A549 (cell line): ENCODE measurements around the gene FREM1. TPM values are rescaled to one million over a fixed set of nuclear protein-coding genes. Genes with fewer than 3 reads are reported as not detected.

ENCODE experiments used
- ATAC-seq, 2 experiments: fragments of 200-7000 bp in 1 of 2; fragments of >200 bp in 1 of 2; cut with Nextera tagmentation in 1 of 2; cut with Tn5 transposase in 1 of 2; 3 replicates each; pipeline versions ENCODE4 v1.8.0 to v1.9.1; 2018 to 2020; ENCODE audit warnings: mild to moderate bottlenecking in 1 of 2, moderate library complexity in 1 of 2
- CTCF ChIA-PET: fragments of 300-600 bp; sonication (Branson Sonifier 250); formaldehyde crosslinking; extraction: SDS; loops from one replicate; lab custom pipeline; 2021; ENCODE audit warnings: antibody characterized with exemption, inconsistent platforms; lab: Yijun Ruan, JAX
- POLR2A ChIA-PET: fragments of 350-600 bp; formaldehyde crosslinking; extraction: SDS; loops from one replicate; lab custom pipeline; 2021; ENCODE audit warnings: antibody characterized with exemption, inconsistent platforms; lab: Yijun Ruan, JAX
- DNase-seq, 2 experiments: peaks; one replicate each; pipeline versions ENCODE4 v3.0.0 to v3.0.0-alpha.2; 2011 to 2016; ENCODE audit warnings: low read depth in 1 of 2, low spot score in 1 of 2
- FAIRE-seq: peaks from 2 replicates; lab custom pipeline; 2011; peaks lifted over from hg19 to GRCh38; lab: Jason Lieb, UNC
- H3K27ac ChIP-seq, 2 experiments: fragments of >200 bp; sonication (Bioruptor Twin); formaldehyde crosslinking; 3 replicates each; pipeline ENCODE4 v1.5.1; 2016 to 2017
- H3K4me1 ChIP-seq: fragments of >200 bp; sonication (Bioruptor Twin); formaldehyde crosslinking; 3 replicates; pipeline ENCODE4 v1.6.1; 2016
- H3K4me2 ChIP-seq: fragments of >200 bp; sonication (Bioruptor Twin); formaldehyde crosslinking; 3 replicates; pipeline ENCODE4 v1.6.1; 2016
- H3K4me3 ChIP-seq: fragments of >200 bp; sonication (Bioruptor Twin); formaldehyde crosslinking; 3 replicates; pipeline ENCODE4 v1.5.1; 2016
- H3K9me3 ChIP-seq: fragments of >200 bp; sonication (Bioruptor Twin); formaldehyde crosslinking; 3 replicates; pipeline ENCODE4 v1.6.1; 2016
- ATOH8 ChIP-seq: fragments of 250-450 bp; sonication (Bioruptor Pico); IDR thresholded peaks from 2 replicates; pipeline ENCODE4 v1.5.0; 2020; ENCODE audit warnings: low read depth, mild to moderate bottlenecking, moderate library complexity
- BHLHE40 ChIP-seq: IDR thresholded peaks from 2 replicates; pipeline ENCODE4 v1.6.1; 2012; ENCODE audit warnings: low read depth, low read length, inconsistent platforms
- CBX8 ChIP-seq: fragments of 200-600 bp; sonication (generic); IDR thresholded peaks from 2 replicates; pipeline ENCODE4 v1.6.1; 2016
- EHF ChIP-seq: fragments of 250-450 bp; sonication (Bioruptor Pico); IDR thresholded peaks from 2 replicates; pipeline ENCODE4 v1.5.0; 2020; ENCODE audit warnings: mild to moderate bottlenecking
- EP300 ChIP-seq, 2 experiments: fragments of >200 bp; sonication (Bioruptor Twin); formaldehyde crosslinking; IDR thresholded peaks; 2 replicates in 1 of 2; 3 replicates in 1 of 2; pipeline ENCODE4 v1.6.1; 2016 to 2017
- FOSL2 ChIP-seq, 2 experiments: fragments of 450-650 bp in 1 of 2; fragments of >200 bp in 1 of 2; sonication (Bioruptor Twin) in 1 of 2; formaldehyde crosslinking; IDR thresholded peaks; 2 replicates each; pipeline versions ENCODE4 v1.5.0 to v1.6.1; 2016 to 2020; ENCODE audit warnings: mild to moderate bottlenecking in 1 of 2, moderate library complexity in 1 of 2
- FOXS1 ChIP-seq: fragments of 250-450 bp; sonication (Bioruptor Pico); IDR thresholded peaks from 2 replicates; pipeline ENCODE4 v1.5.0; 2020; ENCODE audit warnings: mild to moderate bottlenecking, moderate library complexity
- GATA3 ChIP-seq: IDR thresholded peaks from 2 replicates; pipeline ENCODE4 v1.6.1; 2012; ENCODE audit warnings: borderline replicate concordance
- HDAC2 ChIP-seq: fragments of 200-600 bp; sonication (generic); IDR thresholded peaks from 2 replicates; pipeline ENCODE4 v1.6.1; 2016
- HOXB13 ChIP-seq: fragments of 250-450 bp; sonication (Bioruptor Pico); IDR thresholded peaks from 2 replicates; pipeline ENCODE4 v1.5.0; 2020; ENCODE audit warnings: low read depth, mild to moderate bottlenecking, moderate library complexity
- HOXB5 ChIP-seq: fragments of 250-450 bp; sonication (Bioruptor Pico); IDR thresholded peaks from 2 replicates; pipeline ENCODE4 v1.5.0; 2020; ENCODE audit warnings: mild to moderate bottlenecking, moderate library complexity
- MAX ChIP-seq: IDR thresholded peaks from 2 replicates; pipeline ENCODE4 v1.6.1; 2012
- MYC ChIP-seq: IDR thresholded peaks from 2 replicates; pipeline ENCODE4 v1.6.1; 2012; ENCODE audit warnings: mild to moderate bottlenecking, inconsistent platforms, low read length, improper control_type of control experiment, borderline replicate concordance
- NFE2L2 ChIP-seq: fragments of 150-350 bp; conservative IDR thresholded peaks from 2 replicates; pipeline ENCODE4 v1.6.1; 2014; ENCODE audit warnings: low read length
- NPAS2 ChIP-seq: fragments of 250-450 bp; sonication (Bioruptor Pico); IDR thresholded peaks from 2 replicates; pipeline ENCODE4 v1.8.0; 2022; ENCODE audit warnings: mild to moderate bottlenecking, moderate library complexity, borderline replicate concordance
- NR3C1 ChIP-seq: fragments of >200 bp; sonication (Bioruptor Twin); formaldehyde crosslinking; IDR thresholded peaks from 3 replicates; pipeline ENCODE4 v1.6.1; 2017
- POLR2A ChIP-seq: IDR thresholded peaks from 2 replicates; pipeline ENCODE4 v1.6.1; 2012; ENCODE audit warnings: mild to moderate bottlenecking, low read length
- POLR2AphosphoS2 ChIP-seq: conservative IDR thresholded peaks from 2 replicates; pipeline ENCODE4 v1.6.1; 2012; ENCODE audit warnings: low read length, improper control_type of control experiment, inconsistent platforms
- RAD21 ChIP-seq, 2 experiments: fragments of >200 bp in 1 of 2; sonication (Bioruptor Twin) in 1 of 2; formaldehyde crosslinking in 1 of 2; IDR thresholded peaks in 1 of 2; conservative IDR thresholded peaks in 1 of 2; 2 replicates in 1 of 2; 3 replicates in 1 of 2; pipeline ENCODE4 v1.6.1; 2012 to 2018; ENCODE audit warnings: inconsistent platforms in 1 of 2
- RCOR1 ChIP-seq: fragments of 150-350 bp; IDR thresholded peaks from 2 replicates; pipeline ENCODE4 v1.6.1; 2014; ENCODE audit warnings: antibody characterized with exemption, low read length, low read depth
- SMC3 ChIP-seq: fragments of >200 bp; sonication (Bioruptor Twin); formaldehyde crosslinking; IDR thresholded peaks from 3 replicates; pipeline ENCODE4 v1.6.1; 2018; ENCODE audit warnings: inconsistent platforms
- TFCP2L1 ChIP-seq: fragments of 250-450 bp; sonication (Bioruptor Pico); IDR thresholded peaks from 2 replicates; pipeline ENCODE4 v1.5.0; 2021; ENCODE audit warnings: mild to moderate bottlenecking
- ZSCAN20 ChIP-seq: fragments of 250-450 bp; sonication (Bioruptor Pico); IDR thresholded peaks from 2 replicates; pipeline ENCODE4 v1.8.0; 2022; ENCODE audit warnings: mild to moderate bottlenecking, moderate library complexity
- WGBS: methylation state at CpG from one replicate; pipeline ENCODE4 v1.1.6; 2017; ENCODE audit errors: missing lambda C conversion rate; 5-methylcytosine and 5-hydroxymethylcytosine counted together
- polyA plus RNA-seq, 4 experiments: library from polyadenylated mRNA; depleted of rRNA in 3 of 4; stranded (reverse); fragments of >200 nt; fragmentation: RNase III in 1 of 4; extraction: RNeasy Plus Mini Kit Qiagen cat#74134 plus additional on column Dnase treatment in 1 of 4; gene quantifications; 2 replicates in 3 of 4; 3 replicates in 1 of 4; pipeline ENCODE4 v1.2.3, GENCODE V29; 2011 to 2017
- TF ChIP-seq, protein P1 (sequence below): fragments of 450-650 bp; IDR thresholded peaks from 2 replicates; pipeline ENCODE4 v1.6.1; 2014; ENCODE audit warnings: antibody characterized with exemption
- TF ChIP-seq, protein P2 (sequence below): IDR thresholded peaks from 2 replicates; pipeline ENCODE4 v1.6.1; 2012; ENCODE audit warnings: low read depth, borderline replicate concordance
- TF ChIP-seq, protein P3 (sequence below): IDR thresholded peaks from 2 replicates; pipeline ENCODE4 v1.6.1; 2012

FREM1 gene
- polyA plus RNA-seq, 2 of the 4 experiments (the other 2 are of a cell fraction) = not detected

- Histone ChIP-seq H3K9me3 (no peaks in the 10 kb centered on the region), H3K4me3 (no peak overlapping the region), H3K4me2 (no peak overlapping the region), H3K27ac (no peak overlapping the region), H3K4me1 (no peaks in the 10 kb centered on the region)
- FAIRE-seq (no peak), ATAC-seq (no peak), DNase-seq (no peak)
- 41% methylated on average over 6 of the region's 6 CpGs for WGBS
- CTCF ChIA-PET = interaction anchor here (0.7 to 3.3 kb wide), 6 partner anchors 9 to 324 kb away, joined by 3 to 12 read pairs (median 5); no protein-coding TSS in a partner anchor
- POLR2A ChIA-PET = no interaction called here
- no peak for TF ChIP-seq RAD21 (conservative IDR thresholded peaks at IDR 0.05 in 1 of 2, IDR thresholded peaks at IDR 0.05 in 1 of 2)
- no peak for TF ChIP-seq NR3C1
- TF ChIP-seq NFE2L2 = no peak
- TF ChIP-seq TFCP2L1 = no peak
- TF ChIP-seq GATA3 = no peak
- TF ChIP-seq, protein P1, sequence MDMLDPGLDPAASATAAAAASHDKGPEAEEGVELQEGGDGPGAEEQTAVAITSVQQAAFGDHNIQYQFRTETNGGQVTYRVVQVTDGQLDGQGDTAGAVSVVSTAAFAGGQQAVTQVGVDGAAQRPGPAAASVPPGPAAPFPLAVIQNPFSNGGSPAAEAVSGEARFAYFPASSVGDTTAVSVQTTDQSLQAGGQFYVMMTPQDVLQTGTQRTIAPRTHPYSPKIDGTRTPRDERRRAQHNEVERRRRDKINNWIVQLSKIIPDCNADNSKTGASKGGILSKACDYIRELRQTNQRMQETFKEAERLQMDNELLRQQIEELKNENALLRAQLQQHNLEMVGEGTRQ = no peak
- no peak for TF ChIP-seq SMC3
- no peak for TF ChIP-seq EHF (CRISPR knock-in tag)
- no peak for TF ChIP-seq POLR2AphosphoS2
- no peak for TF ChIP-seq HOXB13 (CRISPR knock-in tag)
- no peak for TF ChIP-seq CBX8
- no peak for TF ChIP-seq FOSL2 (IDR thresholded peaks at IDR 0.05)
- TF ChIP-seq FOSL2 (CRISPR knock-in tag; IDR thresholded peaks at IDR 0.05) = no peak
- no peak for TF ChIP-seq FOXS1
- no peak for TF ChIP-seq MYC
- no peak for TF ChIP-seq POLR2A
- TF ChIP-seq BHLHE40 = no peak
- no peak for TF ChIP-seq NPAS2 (CRISPR knock-in tag)
These were observed 143.9 kb downstream of the FREM1 start for GRCh38 chr9:14766299-14766698.

DNA sequence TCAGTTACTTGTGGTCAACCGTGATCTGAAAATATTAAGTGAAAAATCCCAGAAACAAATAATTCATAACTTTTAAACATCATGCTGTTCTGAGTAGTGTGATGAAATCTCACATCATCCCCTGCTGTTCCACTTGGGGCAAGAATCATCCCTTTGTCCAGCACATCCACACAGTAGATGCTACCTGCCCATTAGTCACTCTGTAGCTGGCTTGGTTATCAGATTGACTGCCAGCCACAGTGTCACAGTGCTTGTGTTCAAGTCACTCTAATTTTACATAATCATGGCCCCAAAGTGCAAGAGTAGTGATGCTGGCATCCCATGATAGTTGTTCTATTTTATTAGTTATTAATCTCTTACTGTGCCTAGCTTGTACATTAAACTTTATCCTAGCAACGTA is 148.6 kb downstream of the FREM1 start:
- 1% methylated on average over 2 of the region's 2 CpGs for WGBS
- H3K27ac ChIP-seq = no peak overlapping the region
- DNase-seq = no peak
- no peak for FAIRE-seq
- H3K9me3 ChIP-seq = no peaks in the 10 kb centered on the region
- no peak for ATAC-seq
- H3K4me1 ChIP-seq = no peaks in the 10 kb centered on the region
- POLR2A ChIA-PET = no interaction called here
- H3K4me2 ChIP-seq = no peak overlapping the region
- CTCF ChIA-PET = interaction anchor here (1.0 to 1.2 kb wide), 2 partner anchors 10 to 297 kb away, joined by 3 to 5 read pairs; no protein-coding TSS in a partner anchor
- no peak overlapping the region for H3K4me3 ChIP-seq
- no peak for TF ChIP-seq HOXB13 (CRISPR knock-in tag)
- TF ChIP-seq EP300 (IDR thresholded peaks at IDR 0.05) = no peak
- TF ChIP-seq NFE2L2 = no peak
- TF ChIP-seq ZSCAN20 = no peak
- TF ChIP-seq ATOH8 (CRISPR knock-in tag) = no peak
- no peak for TF ChIP-seq HOXB5
- no peak for TF ChIP-seq MYC
- TF ChIP-seq, protein P2, sequence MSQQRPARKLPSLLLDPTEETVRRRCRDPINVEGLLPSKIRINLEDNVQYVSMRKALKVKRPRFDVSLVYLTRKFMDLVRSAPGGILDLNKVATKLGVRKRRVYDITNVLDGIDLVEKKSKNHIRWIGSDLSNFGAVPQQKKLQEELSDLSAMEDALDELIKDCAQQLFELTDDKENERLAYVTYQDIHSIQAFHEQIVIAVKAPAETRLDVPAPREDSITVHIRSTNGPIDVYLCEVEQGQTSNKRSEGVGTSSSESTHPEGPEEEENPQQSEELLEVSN = no peak
- no peak for TF ChIP-seq RCOR1
- TF ChIP-seq, protein P1 = no peak
- no peak for TF ChIP-seq FOSL2 (IDR thresholded peaks at IDR 0.05)
- no peak for TF ChIP-seq FOSL2 (CRISPR knock-in tag; IDR thresholded peaks at IDR 0.05)
- no peak for TF ChIP-seq MAX
- no peak for TF ChIP-seq HDAC2
- TF ChIP-seq, protein P3, sequence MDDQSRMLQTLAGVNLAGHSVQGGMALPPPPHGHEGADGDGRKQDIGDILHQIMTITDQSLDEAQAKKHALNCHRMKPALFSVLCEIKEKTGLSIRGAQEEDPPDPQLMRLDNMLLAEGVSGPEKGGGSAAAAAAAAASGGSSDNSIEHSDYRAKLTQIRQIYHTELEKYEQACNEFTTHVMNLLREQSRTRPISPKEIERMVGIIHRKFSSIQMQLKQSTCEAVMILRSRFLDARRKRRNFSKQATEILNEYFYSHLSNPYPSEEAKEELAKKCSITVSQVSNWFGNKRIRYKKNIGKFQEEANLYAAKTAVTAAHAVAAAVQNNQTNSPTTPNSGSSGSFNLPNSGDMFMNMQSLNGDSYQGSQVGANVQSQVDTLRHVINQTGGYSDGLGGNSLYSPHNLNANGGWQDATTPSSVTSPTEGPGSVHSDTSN = no peak
- TF ChIP-seq, all 56 proteins: peak for 0
